ENCODE data around the gene RBMS3. TPM values are rescaled to one million over a fixed set of nuclear protein-coding genes. Genes with fewer than 3 reads are reported as not detected.
A peak's percentile ranks its signal among the peaks of the same experiment; 100 is the strongest.

The RBMS3 gene
- total RNA-seq, 1 experiment from 2014 or later: 15.0 TPM

- in situ Hi-C loops (cut with HindIII; ENCODE audit: low pct_unique_long_range_greater_than_20kb, low sequenced_read_pairs): no loop called here
- peak; percentile 61 for DNase-seq (ENCODE audit: low read depth)
Observed at GRCh38 chr3:29331035-29331434, 50.2 kb downstream of the RBMS3 start.

DNA sequence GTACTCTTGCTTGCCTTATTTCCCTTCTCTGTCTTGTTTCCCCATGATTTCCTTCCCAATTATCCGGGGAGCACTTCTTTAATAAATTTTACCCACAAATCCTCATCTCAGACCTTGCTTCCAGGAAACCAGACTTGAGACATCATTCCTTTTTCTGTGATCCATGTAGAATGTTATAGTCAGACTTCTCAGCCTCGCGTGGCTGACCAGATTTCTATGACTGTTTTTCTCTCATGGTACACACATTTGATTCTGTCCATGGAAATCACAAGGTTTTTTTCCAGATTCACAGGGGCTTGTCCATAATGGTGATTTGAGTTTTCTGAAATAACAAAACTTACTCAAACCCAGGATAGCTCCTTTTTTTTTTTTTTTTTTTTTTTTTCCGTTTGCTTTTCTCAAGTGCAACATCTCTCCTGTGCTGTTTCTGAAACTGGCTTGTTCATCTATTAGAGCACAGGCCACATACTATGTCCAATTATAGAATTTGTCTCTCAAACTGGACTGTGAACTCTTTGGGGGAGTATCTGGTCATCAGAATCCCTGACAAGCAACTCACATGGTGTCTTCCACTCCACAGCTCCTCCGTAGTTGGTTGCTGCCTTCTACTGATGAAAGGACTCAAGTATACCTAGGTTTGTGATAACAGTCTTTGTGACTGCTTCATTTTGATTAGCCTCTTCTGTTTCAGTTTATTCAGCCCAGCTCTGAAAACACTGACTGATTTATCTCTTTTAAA is 50.8 kb downstream of the RBMS3 start:
- peak; percentile 54 for DNase-seq (ENCODE audit: low read depth)
- in situ Hi-C loops (cut with HindIII; ENCODE audit: low pct_unique_long_range_greater_than_20kb, low sequenced_read_pairs): no loop called here

DNA sequence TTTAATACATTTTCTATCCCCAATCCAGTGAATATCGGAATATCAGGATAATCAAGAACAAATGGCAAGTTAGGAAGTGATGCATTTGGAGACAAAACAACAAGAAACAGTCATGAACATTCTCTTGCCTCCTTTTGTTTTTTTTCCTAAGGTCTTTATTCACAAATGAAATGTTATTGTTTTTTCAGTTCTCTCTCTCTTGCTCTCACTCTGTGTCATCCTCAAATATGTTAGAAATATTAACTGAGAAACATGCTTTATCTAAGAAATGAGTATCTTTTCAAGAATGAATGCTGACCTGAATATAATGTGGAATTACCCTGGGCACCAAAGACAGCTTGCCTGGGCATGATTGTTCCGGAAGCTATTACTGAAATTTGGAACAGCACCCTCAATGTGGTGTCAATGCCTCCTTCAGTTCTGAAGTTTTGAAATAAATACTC is 51.3 kb downstream of the RBMS3 start:
- DNase-seq (ENCODE audit: low read depth): no peak
- in situ Hi-C loops (cut with HindIII; ENCODE audit: low pct_unique_long_range_greater_than_20kb, low sequenced_read_pairs): no loop called here

DNA sequence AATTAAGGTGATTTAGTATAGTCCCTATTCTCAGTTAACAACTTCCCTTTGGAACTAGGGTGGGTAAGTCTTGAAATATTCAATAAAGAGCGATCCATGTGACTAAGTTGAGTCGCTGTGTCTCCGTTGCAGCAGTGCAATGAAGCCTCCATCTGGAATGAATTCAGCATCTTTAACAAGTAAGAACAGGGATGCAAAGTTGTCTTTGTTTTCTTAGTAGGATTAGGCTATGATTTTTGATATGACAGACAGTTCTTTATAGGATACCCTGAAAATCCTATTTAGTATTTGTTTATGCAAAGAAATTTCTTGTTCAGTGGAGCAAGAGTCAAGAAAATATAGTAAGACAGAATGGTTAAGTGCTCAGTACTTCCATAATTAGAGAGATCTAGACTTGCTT is 52.7 kb downstream of the RBMS3 start:
- in situ Hi-C loops (cut with HindIII; ENCODE audit: low pct_unique_long_range_greater_than_20kb, low sequenced_read_pairs): no loop called here

DNA sequence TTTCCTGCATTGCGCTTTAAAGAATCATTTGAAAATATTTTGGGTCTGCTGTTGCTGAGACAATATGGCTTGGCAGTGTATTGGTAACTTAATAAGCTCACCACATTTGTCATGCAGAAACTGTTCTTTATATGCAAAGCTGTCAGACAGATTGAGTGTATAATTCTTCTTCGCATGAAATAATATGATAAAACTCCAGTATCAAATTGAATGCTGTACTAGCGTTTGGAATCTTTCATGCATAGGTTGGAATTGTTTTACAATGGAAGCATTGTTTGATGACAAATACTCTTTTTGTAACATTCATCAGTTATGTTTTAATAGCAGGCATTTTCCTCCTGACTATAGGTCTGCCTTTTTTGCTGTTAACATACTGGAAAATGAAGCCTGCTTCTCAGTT is 53.8 kb downstream of the RBMS3 start:
- in situ Hi-C loops (cut with HindIII; ENCODE audit: low pct_unique_long_range_greater_than_20kb, low sequenced_read_pairs): no loop called here
- DNase-seq (ENCODE audit: low read depth): no peak

More for the DNA sequence above, 52.7 kb downstream of the RBMS3 start:
- peak; percentile 57 for DNase-seq (ENCODE audit: low read depth)

DNA sequence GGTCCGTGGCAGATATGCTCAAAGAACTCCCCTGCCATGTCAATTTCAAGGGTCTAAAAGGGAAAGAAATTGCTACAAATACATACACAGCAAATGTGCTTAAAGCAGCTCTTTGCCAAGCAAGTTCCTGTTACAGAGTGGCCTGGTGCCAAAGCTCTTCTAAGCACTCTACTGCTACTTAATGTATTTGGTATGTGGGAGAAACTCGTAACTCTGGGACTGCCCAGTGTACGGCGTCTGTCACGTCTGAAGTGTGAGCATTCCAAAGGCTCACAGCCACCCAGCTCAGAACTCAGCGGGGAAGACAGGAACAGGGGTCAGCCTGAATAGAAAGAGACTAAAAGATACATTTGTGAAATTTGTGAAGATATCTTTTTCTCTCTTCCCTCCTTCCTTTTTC is 54.6 kb downstream of the RBMS3 start:
- in situ Hi-C loops (cut with HindIII; ENCODE audit: low pct_unique_long_range_greater_than_20kb, low sequenced_read_pairs): no loop called here
- peak; percentile 82 for DNase-seq (ENCODE audit: low read depth)

DNA sequence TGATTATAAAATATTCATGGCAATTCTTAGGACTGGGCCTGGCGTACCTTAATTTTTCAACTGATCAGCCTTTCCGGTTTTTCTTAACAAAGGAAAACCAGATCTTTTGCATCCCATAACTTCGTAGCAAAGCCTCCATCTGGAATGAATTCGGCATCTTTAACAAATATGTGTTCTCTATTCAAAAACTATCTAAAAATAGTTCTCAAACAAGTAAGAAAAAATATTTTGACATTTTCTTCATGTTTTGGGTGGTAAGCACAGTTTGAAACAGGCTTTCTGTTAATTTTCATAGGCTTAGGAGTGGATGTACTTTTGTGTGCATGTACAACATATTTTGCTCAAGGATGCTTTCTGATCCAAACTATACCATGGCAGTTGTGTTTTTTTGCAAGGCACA is 55.1 kb downstream of the RBMS3 start:
- in situ Hi-C loops (cut with HindIII; ENCODE audit: low pct_unique_long_range_greater_than_20kb, low sequenced_read_pairs): no loop called here
- DNase-seq (ENCODE audit: low read depth): no peak

DNA sequence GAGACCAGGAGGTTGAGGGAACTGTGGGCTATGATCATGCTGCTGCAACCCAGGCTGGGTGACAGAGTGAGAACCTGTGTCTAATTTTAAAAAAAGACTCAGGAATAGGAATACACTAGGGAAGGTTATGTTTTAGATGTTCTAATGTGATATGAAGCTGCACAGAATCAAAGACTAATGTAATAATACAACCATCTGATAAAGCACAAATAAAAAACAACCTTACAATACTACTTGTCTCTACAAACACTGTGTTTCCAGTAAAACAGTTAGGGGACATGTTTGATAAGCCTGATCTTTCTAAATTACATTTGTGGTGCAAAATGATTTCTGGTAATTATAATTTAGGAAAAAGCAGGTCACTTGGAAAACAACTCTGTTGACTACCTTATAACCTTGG is 56.7 kb downstream of the RBMS3 start:
- in situ Hi-C loops (cut with HindIII; ENCODE audit: low pct_unique_long_range_greater_than_20kb, low sequenced_read_pairs): no loop called here
- no peak for DNase-seq (ENCODE audit: low read depth)

DNA sequence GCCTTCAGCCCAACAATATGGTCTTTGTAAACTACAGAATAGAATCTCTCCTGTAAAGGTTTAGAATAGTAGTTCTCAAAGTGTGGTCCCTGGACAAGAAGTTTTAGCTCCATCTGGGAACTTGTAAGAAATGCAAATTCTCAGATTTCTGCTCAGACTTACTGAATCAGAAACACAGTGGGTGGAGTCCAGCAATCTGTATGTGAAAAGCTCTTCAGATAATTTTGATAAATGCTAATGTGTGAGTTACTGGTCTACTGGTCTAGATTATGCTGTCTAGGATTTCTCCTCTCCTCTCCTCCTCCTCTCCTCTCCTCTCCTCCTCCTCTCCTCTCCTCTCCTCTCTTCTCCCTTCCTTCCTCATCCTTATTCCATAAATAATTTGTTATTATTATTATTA is 57.5 kb downstream of the RBMS3 start:
- no peak for DNase-seq (ENCODE audit: low read depth)
- in situ Hi-C loops (cut with HindIII; ENCODE audit: low pct_unique_long_range_greater_than_20kb, low sequenced_read_pairs): no loop called here

- peak; percentile 46 for DNase-seq (ENCODE audit: low read depth)
- in situ Hi-C loops (cut with HindIII; ENCODE audit: low pct_unique_long_range_greater_than_20kb, low sequenced_read_pairs): no loop called here
Observed at GRCh38 chr3:29339016-29339833, 58.4 kb downstream of the RBMS3 start.

GRCh38 chr3:29344154-29344553 is 63.3 kb downstream of the RBMS3 start:
- DNase-seq (ENCODE audit: low read depth): no peak
- in situ Hi-C loops (cut with HindIII; ENCODE audit: low pct_unique_long_range_greater_than_20kb, low sequenced_read_pairs): no loop called here

GRCh38 chr3:29344935-29345334 is 64.1 kb downstream of the RBMS3 start:
- in situ Hi-C loops (cut with HindIII; ENCODE audit: low pct_unique_long_range_greater_than_20kb, low sequenced_read_pairs): no loop called here
- DNase-seq (ENCODE audit: low read depth): no peak

DNA sequence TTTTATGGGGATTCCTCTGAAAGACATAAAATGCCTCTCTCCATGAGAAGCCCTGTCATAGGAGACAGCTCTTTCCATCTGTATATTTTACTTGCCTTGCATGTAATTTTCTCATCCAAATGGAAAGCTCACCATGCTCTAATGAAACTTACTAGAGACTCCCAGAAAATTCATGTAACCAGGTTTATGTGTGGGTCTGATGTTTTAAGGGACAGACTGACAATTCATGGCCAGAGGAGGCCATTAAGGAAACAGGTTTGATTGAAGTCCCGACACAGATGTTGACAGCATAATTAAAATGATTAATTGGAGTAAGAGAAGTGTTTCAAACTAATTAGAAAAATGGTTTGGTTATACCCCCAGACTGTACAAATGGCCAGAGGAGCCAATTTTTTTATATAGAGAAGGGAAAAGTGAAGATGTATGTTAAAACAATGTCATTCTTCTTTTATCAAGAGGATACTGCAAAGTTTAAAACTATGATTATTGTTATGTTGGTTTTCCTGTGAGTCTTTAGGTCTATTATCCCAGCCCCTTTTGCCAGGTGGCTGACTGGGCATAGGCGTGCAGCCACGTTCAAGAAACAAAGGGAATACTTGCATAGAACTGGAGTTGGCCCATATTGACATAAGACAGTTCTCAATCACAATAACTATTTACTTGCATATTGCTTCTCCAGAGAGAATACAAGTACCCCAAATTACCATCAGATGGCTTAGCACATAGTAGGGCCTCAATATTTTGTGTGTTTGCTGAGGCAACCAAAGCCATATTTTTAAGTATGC is 64.8 kb downstream of the RBMS3 start:
- in situ Hi-C loops (cut with HindIII; ENCODE audit: low pct_unique_long_range_greater_than_20kb, low sequenced_read_pairs): no loop called here
- no peak for DNase-seq (ENCODE audit: low read depth)

GRCh38 chr3:29346828-29347227 is 66.0 kb downstream of the RBMS3 start:
- in situ Hi-C loops (cut with HindIII; ENCODE audit: low pct_unique_long_range_greater_than_20kb, low sequenced_read_pairs): no loop called here
- no peak for DNase-seq (ENCODE audit: low read depth)

GRCh38 chr3:29347412-29347811 is 66.5 kb downstream of the RBMS3 start:
- no peak for DNase-seq (ENCODE audit: low read depth)
- in situ Hi-C loops (cut with HindIII; ENCODE audit: low pct_unique_long_range_greater_than_20kb, low sequenced_read_pairs): no loop called here

GRCh38 chr3:29348316-29348715 is 67.4 kb downstream of the RBMS3 start:
- DNase-seq (ENCODE audit: low read depth): no peak
- in situ Hi-C loops (cut with HindIII; ENCODE audit: low pct_unique_long_range_greater_than_20kb, low sequenced_read_pairs): no loop called here

GRCh38 chr3:29349049-29349448 is 68.2 kb downstream of the RBMS3 start:
- in situ Hi-C loops (cut with HindIII; ENCODE audit: low pct_unique_long_range_greater_than_20kb, low sequenced_read_pairs): no loop called here

DNA sequence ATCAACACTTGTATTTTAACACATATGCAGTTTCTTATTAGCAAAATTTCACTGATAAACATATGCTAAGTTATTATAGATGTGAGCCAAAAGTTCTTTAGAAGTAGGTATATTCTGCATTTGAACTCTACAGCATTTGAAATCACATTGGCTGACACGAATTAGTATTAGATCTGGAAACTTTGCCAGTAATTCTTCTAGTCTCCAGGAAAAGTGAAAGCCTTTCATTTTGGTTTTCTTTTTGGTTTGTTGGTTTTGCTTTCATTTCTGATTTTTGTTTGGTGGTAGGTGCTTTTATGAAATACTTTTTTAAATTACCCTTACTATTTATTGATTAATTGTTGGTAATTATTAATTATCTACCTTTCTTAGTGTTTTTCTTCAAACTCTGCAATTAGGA is 72.9 kb downstream of the RBMS3 start:
- in situ Hi-C loops (cut with HindIII; ENCODE audit: low pct_unique_long_range_greater_than_20kb, low sequenced_read_pairs): no loop called here

More at GRCh38 chr3:29349049-29349448, 68.2 kb downstream of the RBMS3 start:
- DNase-seq (ENCODE audit: low read depth): no peak

GRCh38 chr3:29354894-29355293 is 74.0 kb downstream of the RBMS3 start:
- in situ Hi-C loops (cut with HindIII; ENCODE audit: low pct_unique_long_range_greater_than_20kb, low sequenced_read_pairs): no loop called here
- no peak for DNase-seq (ENCODE audit: low read depth)

More for the DNA sequence above, 72.9 kb downstream of the RBMS3 start:
- DNase-seq (ENCODE audit: low read depth): no peak

Data from Caki2 (cell line).